Neural progenitor cell (in vitro differentiated cells): ENCODE data around the gene CPB2.

Experiments used
- CTCF ChIP-seq: fragments of 200-600 bp; sonication (generic); IDR thresholded peaks from 2 replicates; pipeline ENCODE4 v1.5.1; 2017; ENCODE audit warnings: antibody characterized with exemption, mild to moderate bottlenecking
- EZH2 ChIP-seq: fragments of 200-600 bp; sonication (generic); IDR thresholded peaks from 2 replicates; pipeline ENCODE4 v1.6.1; 2017; ENCODE audit warnings: antibody characterized with exemption, mild to moderate bottlenecking, moderate library complexity

- TF ChIP-seq CTCF, result no peak
- TF ChIP-seq EZH2, result no peak
These were observed 18.4 kb downstream of the CPB2 start for GRCh38 chr13:46086421-46086922.
